Measurements from ENCODE around the gene TAF7L.
"Not testable (repeated sequence)": the region's sequence is repeated elsewhere in the genome, so short reads cannot be mapped to it uniquely, and the experiment has no call there.

Gene TAF7L
- long read RNA-seq, donor 1, result 0 reads
- long read RNA-seq, donor 2, result 0 reads
- long read RNA-seq, donor 3, result 0 reads
- long read RNA-seq, donor 4, result 0 reads
- long read RNA-seq, donor 5, result 0 reads
- long read RNA-seq, donor 6, result 0 reads
- long read RNA-seq, donor 7, result 0 reads
- long read RNA-seq, donor 8, result 0 reads

DNA sequence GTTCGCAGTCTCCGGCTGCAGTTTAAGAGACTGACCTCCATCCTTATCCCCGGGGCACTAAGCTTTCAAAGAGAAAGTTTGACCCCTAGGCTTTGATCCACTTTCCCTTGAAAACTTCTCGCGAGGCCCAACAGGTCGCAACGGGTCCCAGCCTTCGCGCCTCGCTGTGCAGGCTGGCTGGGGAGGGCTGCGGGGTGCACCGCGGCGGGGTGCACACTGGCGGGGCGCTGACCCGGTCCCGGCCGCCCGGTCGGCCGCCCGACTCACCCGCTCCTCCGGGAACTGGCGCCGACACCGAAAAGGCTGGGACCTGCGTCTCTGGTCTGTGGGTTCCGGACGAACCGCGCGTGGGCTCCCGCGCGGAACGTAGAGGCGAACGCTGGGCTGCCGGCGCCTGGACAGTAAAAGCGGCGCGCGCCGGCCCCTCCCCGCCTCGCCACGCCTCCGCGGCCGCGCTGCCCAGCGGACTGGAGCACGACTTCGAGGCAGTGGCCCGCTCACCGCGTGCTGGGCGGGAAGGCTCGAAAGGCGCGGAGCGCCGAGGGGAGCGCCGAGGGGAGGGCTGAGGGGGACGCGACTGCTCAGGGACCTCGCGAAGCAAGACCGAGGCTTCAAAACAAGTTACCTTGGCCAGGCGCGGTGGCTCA, at the start of gene TAF7L:
TAF7L (minus strand) TSS at position 378 of the 647 bp plus-strand sequence. CDS start 3,791 bp downstream, outside the sequence.
- DNase-seq, result peak; percentile 31

DNA sequence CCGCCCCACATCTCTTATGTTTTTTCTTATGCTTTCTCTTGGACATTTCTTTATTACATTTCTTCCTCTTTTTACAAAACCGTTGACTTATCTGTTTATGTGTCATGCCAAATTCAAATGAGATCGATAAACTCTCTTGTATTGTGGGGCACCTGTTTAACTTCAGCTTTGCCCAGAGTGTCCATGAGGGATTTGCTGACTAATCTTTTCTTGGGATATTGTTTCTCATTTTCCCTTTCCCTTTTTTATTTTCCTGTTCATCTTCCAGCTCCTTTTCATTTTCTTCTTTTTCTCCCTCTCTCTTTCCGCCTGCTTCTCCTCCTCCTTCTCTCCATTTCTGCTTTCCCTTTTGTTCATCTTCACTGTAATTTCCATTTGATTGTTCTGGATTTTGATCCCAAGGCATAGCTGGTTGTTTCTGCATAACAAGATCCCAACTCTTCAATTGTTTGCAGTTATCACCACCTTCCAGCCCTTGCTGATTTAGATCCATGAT, 46.7 kb upstream of the TAF7L start:
- no peak for DNase-seq

- not testable (repeated sequence) for DNase-seq
Observed at GRCh38 chrX:101334310-101334709, 43.2 kb upstream of the TAF7L start.

DNA sequence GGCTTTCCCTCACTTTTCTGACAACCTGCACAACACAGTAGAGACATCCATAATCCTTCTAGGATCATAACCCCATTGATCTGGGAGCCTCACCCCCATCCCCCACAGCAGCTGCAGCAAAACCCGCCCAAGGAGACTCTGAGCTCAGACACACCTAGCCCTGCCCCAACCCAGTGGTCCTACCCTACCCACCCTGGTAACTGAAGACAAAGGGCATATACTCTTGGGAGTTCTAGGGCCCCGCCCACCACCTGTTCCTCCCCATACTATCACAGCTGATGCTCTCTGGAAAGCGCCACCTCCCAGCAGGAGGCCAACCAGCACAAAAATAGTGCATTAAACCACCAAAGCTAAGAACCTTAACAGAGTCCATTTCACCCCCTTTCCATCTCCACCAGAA, 35.5 kb upstream of the TAF7L start:
- not testable (repeated sequence) for DNase-seq

DNA sequence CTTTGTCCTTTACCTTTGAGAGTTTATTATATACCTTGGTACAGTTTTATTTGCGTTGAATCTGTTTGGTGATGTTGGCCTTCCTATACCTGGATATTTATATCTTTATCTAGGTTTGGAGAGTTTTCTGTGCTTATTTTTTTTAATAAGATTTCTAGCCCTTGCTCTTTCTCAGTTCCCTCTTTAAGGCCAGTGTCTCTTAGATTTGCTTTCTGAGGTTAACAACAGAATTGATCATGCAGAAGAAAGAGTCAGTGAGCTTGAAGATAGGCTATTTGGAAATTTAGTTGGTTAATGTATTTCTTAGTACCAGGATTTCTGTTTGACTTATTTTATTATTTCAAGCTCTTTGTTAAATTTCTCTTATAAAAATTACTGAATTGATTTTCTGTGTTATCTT, 12.7 kb upstream of the TAF7L start:
- DNase-seq, result no peak

GRCh38 chrX:101295603-101296002, 4.5 kb upstream of the TAF7L start:
- DNase-seq, result not testable (repeated sequence)

GRCh38 chrX:101287402-101287801, 3.7 kb downstream of the TAF7L start:
- DNase-seq, result peak; percentile 14

- no peak for DNase-seq
Observed at GRCh38 chrX:101276238-101276637, 14.9 kb downstream of the TAF7L start.

GRCh38 chrX:101274198-101274597, 16.9 kb downstream of the TAF7L start:
- DNase-seq, result no peak

DNA sequence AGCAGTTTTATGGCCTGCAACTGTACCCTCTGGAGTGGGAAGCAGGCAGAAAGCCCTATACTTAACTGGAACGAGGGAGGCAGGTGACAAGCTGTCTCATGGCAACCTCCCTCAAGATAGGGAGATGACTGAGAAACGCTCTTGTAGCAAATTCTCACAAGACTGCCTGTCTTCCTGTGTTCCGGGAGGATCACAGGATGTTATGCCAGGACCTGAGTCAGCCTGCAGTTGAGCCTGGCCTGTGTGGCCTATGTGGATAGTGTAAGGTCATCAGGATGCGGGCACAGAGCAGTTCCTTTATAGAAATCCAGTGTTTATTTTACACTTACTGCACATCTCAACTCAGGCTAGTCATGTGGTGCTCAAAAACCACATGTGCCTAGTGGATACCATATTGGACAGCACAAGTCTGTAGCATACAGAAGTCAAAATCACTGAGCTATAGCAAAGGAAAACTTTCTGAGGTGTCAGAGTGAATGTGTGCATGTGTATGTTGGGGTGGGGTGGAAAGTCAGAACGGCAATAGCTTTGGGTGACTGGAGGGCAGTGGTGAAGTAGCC, 25.2 kb downstream of the TAF7L start:
- no peak for DNase-seq

DNA sequence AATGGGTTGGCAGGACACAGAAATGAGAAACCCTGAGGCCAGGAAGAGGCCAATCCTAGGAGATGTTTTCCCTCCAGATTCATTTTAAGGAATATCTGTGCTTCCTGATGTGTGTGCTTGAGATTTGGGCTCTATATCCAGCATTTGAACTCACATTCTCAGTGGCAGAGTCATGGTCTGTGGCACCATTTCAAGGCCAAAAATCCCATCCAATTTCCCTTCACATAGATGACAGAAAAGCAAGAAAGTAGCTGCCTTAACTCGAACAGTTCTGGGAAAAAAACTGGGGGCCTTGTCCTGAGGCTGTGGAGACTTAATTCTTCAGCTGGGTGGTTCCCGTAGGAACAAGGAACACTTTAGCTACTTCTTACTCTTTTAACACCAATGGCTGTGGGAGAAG, 27.4 kb downstream of the TAF7L start:
- DNase-seq, result no peak

DNA sequence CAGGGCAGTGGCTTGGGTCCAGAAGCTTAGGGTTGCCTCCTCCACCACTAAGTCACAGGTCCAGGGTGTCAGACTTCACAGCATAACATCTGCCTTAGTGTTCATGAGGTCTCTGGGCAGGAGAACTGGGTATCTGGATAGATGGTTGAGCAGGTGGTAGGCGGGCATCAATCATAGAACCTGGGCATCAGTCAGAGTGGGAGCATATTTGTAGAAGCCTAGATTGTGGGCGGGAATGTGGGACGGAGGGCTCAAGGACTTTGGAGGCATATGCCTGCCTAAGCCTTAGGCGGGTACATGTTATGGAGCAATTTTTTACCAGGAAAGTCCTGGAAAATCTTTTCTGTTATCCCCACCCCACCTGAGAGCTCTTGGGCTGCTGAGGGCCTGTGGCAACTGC, 28.5 kb downstream of the TAF7L start:
- DNase-seq, result no peak

- no peak for DNase-seq
Observed at GRCh38 chrX:101260435-101260834, 30.7 kb downstream of the TAF7L start.

DNA sequence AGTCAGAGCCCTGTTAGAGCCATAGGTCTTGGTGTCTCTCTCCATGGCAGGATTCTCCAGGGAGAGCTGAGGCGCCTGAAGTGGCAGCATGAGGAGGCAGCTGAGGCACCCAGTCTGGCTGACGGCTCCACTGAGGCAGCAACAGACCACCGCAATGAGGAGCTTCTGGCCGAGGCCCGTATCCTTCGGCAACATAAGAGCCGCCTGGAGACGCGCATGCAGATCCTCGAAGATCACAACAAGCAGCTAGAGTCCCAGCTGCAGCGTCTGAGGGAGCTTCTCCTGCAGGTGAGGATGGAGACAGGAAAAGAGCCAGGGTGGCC, 32.9 kb downstream of the TAF7L start:
- DNase-seq, result no peak

DNA sequence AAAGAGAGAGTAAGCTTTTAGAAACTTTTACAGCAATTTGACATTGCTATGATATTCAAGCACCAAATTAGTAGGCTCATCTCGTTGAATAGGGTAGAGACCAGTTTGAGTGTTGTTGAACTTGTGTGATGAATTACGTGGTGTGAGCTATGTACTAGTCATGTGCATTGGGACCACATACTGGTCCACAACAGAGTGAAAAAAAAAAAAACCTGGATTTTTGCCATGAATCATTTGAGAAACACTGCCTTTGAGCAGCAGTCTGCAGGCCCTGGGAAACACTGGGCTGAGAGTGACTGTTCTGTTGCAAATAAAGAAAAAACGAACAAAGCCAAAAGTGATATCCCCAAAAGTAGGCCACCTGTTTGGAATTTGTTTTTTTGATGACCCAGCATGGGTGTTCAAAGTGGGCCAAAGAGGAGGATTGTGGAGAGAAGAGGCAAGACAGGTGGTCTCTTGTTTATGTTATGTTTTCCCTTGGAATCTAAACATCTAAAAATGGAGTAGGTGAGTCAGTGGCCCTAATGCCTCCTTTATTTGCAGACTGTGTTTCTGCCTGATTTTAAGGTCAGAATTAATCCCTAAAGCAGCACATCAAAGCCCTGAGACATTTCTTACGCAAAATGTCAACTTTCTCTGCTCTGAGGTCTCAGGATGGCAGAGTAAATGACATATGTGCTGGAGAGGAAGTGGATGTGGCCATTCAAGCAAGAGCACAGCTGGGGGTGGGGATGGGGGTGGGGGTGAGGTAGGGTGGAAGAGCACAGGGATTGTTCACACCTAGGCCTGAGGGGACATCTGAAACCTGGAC, 33.5 kb downstream of the TAF7L start:
- DNase-seq, result no peak

GRCh38 chrX:101252634-101253033, 38.5 kb downstream of the TAF7L start:
- DNase-seq, result no peak

- DNase-seq, result no peak
Observed at GRCh38 chrX:101241531-101241930, 49.6 kb downstream of the TAF7L start.

GRCh38 chrX:101237041-101237440, 54.1 kb downstream of the TAF7L start:
- DNase-seq, result no peak

DNA sequence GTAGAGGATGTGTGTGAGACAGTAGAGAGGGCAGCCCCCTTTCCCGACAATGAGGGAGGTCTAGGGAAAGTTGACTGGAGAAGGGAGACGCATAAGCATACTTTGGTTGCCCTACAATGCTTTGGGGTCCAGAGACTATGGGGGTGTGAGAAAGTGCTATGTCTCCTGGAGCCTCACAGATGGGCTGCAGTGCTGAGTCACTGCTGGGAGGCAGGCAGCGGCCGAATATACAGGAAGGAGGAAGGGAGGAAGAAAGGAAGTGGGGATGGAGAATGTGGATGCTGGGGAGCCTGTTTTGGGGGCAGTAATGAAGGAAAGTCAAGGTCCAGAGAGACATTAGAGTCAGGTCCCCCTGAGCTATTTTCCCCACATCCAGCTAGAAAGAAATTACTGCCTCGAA, 58.8 kb downstream of the TAF7L start:
- DNase-seq, result no peak

DNA sequence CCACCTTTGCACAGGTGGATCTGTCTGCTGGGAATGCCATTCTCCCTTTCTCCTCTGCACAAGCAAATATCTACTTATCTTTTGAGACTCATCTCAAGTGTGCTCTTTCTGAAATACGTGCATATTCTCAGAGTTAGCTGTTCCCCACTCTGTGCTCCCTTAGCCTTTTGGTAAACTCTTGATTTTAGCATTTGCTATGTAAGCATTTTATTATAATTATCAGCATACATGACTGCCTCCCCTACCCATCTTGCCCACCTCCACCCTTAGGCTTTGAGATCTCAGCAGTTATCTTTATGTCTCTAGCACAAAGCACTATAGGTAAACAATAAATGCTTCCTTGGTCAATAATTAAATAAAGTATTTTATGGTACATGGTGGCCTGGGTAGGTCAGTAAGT, 60.1 kb downstream of the TAF7L start:
- DNase-seq, result no peak

DNA sequence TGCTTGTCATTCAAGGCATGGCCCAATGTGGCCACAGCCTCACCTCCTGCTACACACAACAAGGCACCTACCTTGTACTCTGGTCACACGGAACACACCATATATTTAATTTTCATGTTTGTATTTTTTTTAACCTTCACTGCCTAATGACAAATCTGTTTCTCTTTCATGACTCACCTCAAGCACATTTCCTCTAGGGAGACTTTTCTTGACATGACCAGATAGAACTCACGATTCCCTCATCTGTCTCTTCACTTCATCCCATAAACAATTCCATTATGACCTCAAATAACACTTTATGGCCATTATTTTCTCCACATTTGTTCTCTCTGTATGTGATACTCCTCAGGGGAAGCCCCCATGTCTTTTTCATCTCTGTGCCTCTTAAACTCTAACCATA, 60.5 kb downstream of the TAF7L start:
- no peak for DNase-seq

GRCh38 chrX:101229170-101229569, 62.0 kb downstream of the TAF7L start:
- DNase-seq, result no peak

GRCh38 chrX:101223226-101223625, 67.9 kb downstream of the TAF7L start:
- DNase-seq, result no peak
